Adipocyte (in vitro differentiated cells): ENCODE data around the gene DAPL1.

Experiments
- DNase-seq: peaks from one replicate; pipeline ENCODE4 v3.0.0-alpha.2; 2015; ENCODE audit warnings: low read depth
- H3K27me3 ChIP-seq: replicated peaks from 2 replicates; pipeline ENCODE4 v1.7.0; 2013; ENCODE audit warnings: mild to moderate bottlenecking, low read length, moderate library complexity; ENCODE audit not compliant: control insufficient read depth, insufficient read depth
- H3K36me3 ChIP-seq: 2 replicates; pipeline ENCODE4 v1.7.0; 2013; ENCODE audit warnings: low read length, mild to moderate bottlenecking, moderate library complexity; ENCODE audit not compliant: control insufficient read depth, insufficient read depth, severe bottlenecking
- H3K4me1 ChIP-seq: 2 replicates; pipeline ENCODE4 v1.7.0; 2013; ENCODE audit warnings: mild to moderate bottlenecking, low read length, moderate library complexity; ENCODE audit not compliant: control insufficient read depth, insufficient read depth
- H3K4me3 ChIP-seq: 2 replicates; pipeline ENCODE4 v1.7.0; 2013; ENCODE audit warnings: mild to moderate bottlenecking, low read length, moderate library complexity
- H3K9ac ChIP-seq: 2 replicates; pipeline ENCODE4 v1.7.0; 2013; ENCODE audit warnings: mild to moderate bottlenecking, low read length, moderate library complexity
- H3K9me3 ChIP-seq: 2 replicates; pipeline ENCODE4 v1.7.0; 2013; ENCODE audit warnings: mild to moderate bottlenecking, low read length, moderate library complexity; ENCODE audit not compliant: control insufficient read depth

DAPL1 gene

GRCh38 chr2:158795195-158795924 lies at the start of gene DAPL1:
DAPL1 (plus strand) TSS chr2:158795317; CDS start chr2:158795373, 56 bp downstream.
- H3K9ac ChIP-seq = no peak within 1 kb of the TSS
- peaks cover 17% of the 10 kb centered on the region for H3K4me1 ChIP-seq
- H3K4me3 ChIP-seq = no peak within 1 kb of the TSS
- peaks cover 14% of the 10 kb centered on the region for H3K27me3 ChIP-seq
- DNase-seq = no peak
- H3K36me3 ChIP-seq = no peaks in the 10 kb centered on the region
- H3K9me3 ChIP-seq = no peaks in the 10 kb centered on the region

GRCh38 chr2:158745866-158746382 lies 49.2 kb upstream of the DAPL1 start:
- Histone ChIP-seq H3K27me3 (peaks cover 17% of the 10 kb centered on the region), H3K36me3 (no peaks in the 10 kb centered on the region), H3K4me3 (no peak overlapping the region), H3K9me3 (no peaks in the 10 kb centered on the region), H3K4me1 (peaks cover 12% of the 10 kb centered on the region), H3K9ac (no peak overlapping the region)
- DNase-seq = no peak

- no peaks in the 10 kb centered on the region for H3K9me3 ChIP-seq
- H3K4me1 ChIP-seq = peaks cover 10% of the 10 kb centered on the region
- H3K36me3 ChIP-seq = no peaks in the 10 kb centered on the region
- peaks cover 17% of the 10 kb centered on the region for H3K27me3 ChIP-seq
- DNase-seq = no peak
- H3K4me3 ChIP-seq = no peak overlapping the region
- no peak overlapping the region for H3K9ac ChIP-seq
Observed at GRCh38 chr2:158746488-158746887, 48.6 kb upstream of the DAPL1 start.

- Histone ChIP-seq H3K9ac (no peak overlapping the region), H3K4me3 (no peak overlapping the region), H3K27me3 (peaks cover 14% of the 10 kb centered on the region), H3K4me1 (peaks cover 10% of the 10 kb centered on the region), H3K36me3 (no peaks in the 10 kb centered on the region), H3K9me3 (no peaks in the 10 kb centered on the region)
- no peak for DNase-seq
Observed at GRCh38 chr2:158747281-158747680, 47.8 kb upstream of the DAPL1 start.

- no peak overlapping the region for H3K9ac ChIP-seq
- no peak for DNase-seq
- H3K4me1 ChIP-seq = peaks cover 17% of the 10 kb centered on the region
- peaks cover 7% of the 10 kb centered on the region for H3K27me3 ChIP-seq
- no peak overlapping the region for H3K4me3 ChIP-seq
- no peaks in the 10 kb centered on the region for H3K36me3 ChIP-seq
- no peaks in the 10 kb centered on the region for H3K9me3 ChIP-seq
Observed at GRCh38 chr2:158748926-158749590, 46.1 kb upstream of the DAPL1 start.

- Histone ChIP-seq H3K4me1 (peaks cover 17% of the 10 kb centered on the region), H3K27me3 (peaks cover 4% of the 10 kb centered on the region), H3K9ac (no peak overlapping the region), H3K9me3 (no peaks in the 10 kb centered on the region), H3K36me3 (no peaks in the 10 kb centered on the region), H3K4me3 (no peak overlapping the region)
- no peak for DNase-seq
Observed at GRCh38 chr2:158750458-158751125, 44.5 kb upstream of the DAPL1 start.

- Histone ChIP-seq H3K4me3 (peak overlapping the region; percentile 73), H3K9ac (peak overlapping the region; percentile 53), H3K9me3 (peaks cover 2% of the 10 kb centered on the region), H3K4me1 (peaks cover 7% of the 10 kb centered on the region), H3K27me3 (no peaks in the 10 kb centered on the region), H3K36me3 (no peaks in the 10 kb centered on the region)
- peak; percentile 86 for DNase-seq
Observed at GRCh38 chr2:158753641-158754611, 41.2 kb upstream of the DAPL1 start.

- H3K4me3 ChIP-seq = no peak overlapping the region
- DNase-seq = no peak
- peaks cover 7% of the 10 kb centered on the region for H3K9me3 ChIP-seq
- peaks cover 7% of the 10 kb centered on the region for H3K4me1 ChIP-seq
- H3K27me3 ChIP-seq = no peaks in the 10 kb centered on the region
- H3K36me3 ChIP-seq = no peaks in the 10 kb centered on the region
- H3K9ac ChIP-seq = no peak overlapping the region
Observed at GRCh38 chr2:158755310-158756087, 39.6 kb upstream of the DAPL1 start.

- Histone ChIP-seq H3K36me3 (no peaks in the 10 kb centered on the region), H3K9me3 (peaks cover 7% of the 10 kb centered on the region), H3K9ac (no peak overlapping the region), H3K27me3 (no peaks in the 10 kb centered on the region), H3K4me3 (no peak overlapping the region), H3K4me1 (peaks cover 13% of the 10 kb centered on the region)
- peak; percentile 39 for DNase-seq
Observed at GRCh38 chr2:158756331-158756730, 38.8 kb upstream of the DAPL1 start.

GRCh38 chr2:158756976-158757375 lies 38.1 kb upstream of the DAPL1 start:
- Histone ChIP-seq H3K9me3 (peaks cover 7% of the 10 kb centered on the region), H3K4me1 (peaks cover 18% of the 10 kb centered on the region), H3K4me3 (no peak overlapping the region), H3K36me3 (no peaks in the 10 kb centered on the region), H3K9ac (no peak overlapping the region), H3K27me3 (no peaks in the 10 kb centered on the region)
- no peak for DNase-seq
